Right lobe of liver (tissue), 4 donors: ENCODE measurements around the gene DAND5.

Experiments
- POLR2A ChIP-seq: fragments of 450-650 bp; IDR thresholded peaks from one replicate; pipeline ENCODE4 v1.6.1; 2017; ENCODE audit warnings: antibody characterized with exemption, mild to moderate bottlenecking
- TF ChIP-seq, protein P1 (sequence below), 4 donors: fragments of 200-600 bp in 3 of 4; fragments of 450-650 bp in 1 of 4; IDR thresholded peaks; one replicate each; pipeline versions ENCODE4 v1.5.1 to v1.8.0; 2016 to 2022; ENCODE audit warnings: antibody characterized with exemption in 4 of 4, mild to moderate bottlenecking in 2 of 4
- donor health status: DM: no; HTN: no; CAD: no.
- donor health status: DM: no; HTN: no; CAD: no.
- donor health status: DM: no; HTN: yes; CAD: no.

DNA sequence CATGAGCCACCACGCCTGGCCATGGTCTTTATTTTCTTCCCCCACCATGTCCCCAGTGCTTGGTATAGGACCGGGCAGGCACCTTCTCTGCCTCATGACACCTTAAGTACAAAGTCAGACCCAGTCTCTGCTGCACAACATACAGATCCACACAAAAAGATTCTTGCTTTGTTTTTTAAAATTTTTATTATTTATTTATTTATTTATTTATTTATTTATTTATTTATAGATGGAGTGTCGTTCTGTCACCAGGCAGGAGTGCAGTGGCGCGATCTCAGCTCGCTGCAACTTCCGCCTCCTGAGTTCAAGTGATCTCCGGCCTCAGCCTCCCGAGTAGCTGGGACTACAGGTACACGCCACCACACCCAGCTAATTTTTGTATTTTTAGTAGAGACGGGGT, 23.4 kb downstream of the DAND5 start:
- TF ChIP-seq, protein P1, sequence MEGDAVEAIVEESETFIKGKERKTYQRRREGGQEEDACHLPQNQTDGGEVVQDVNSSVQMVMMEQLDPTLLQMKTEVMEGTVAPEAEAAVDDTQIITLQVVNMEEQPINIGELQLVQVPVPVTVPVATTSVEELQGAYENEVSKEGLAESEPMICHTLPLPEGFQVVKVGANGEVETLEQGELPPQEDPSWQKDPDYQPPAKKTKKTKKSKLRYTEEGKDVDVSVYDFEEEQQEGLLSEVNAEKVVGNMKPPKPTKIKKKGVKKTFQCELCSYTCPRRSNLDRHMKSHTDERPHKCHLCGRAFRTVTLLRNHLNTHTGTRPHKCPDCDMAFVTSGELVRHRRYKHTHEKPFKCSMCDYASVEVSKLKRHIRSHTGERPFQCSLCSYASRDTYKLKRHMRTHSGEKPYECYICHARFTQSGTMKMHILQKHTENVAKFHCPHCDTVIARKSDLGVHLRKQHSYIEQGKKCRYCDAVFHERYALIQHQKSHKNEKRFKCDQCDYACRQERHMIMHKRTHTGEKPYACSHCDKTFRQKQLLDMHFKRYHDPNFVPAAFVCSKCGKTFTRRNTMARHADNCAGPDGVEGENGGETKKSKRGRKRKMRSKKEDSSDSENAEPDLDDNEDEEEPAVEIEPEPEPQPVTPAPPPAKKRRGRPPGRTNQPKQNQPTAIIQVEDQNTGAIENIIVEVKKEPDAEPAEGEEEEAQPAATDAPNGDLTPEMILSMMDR (IDR thresholded peaks at IDR 0.05): no peak
- no peak for TF ChIP-seq POLR2A
